ENCODE data around the gene OSBP2. TPM values are rescaled to one million over a fixed set of nuclear protein-coding genes. Genes with fewer than 3 reads are reported as not detected.

The OSBP2 gene
- total and polyA plus RNA-seq, 10 donors = 0.38 to 41.4 (median 6.5) TPM

DNA sequence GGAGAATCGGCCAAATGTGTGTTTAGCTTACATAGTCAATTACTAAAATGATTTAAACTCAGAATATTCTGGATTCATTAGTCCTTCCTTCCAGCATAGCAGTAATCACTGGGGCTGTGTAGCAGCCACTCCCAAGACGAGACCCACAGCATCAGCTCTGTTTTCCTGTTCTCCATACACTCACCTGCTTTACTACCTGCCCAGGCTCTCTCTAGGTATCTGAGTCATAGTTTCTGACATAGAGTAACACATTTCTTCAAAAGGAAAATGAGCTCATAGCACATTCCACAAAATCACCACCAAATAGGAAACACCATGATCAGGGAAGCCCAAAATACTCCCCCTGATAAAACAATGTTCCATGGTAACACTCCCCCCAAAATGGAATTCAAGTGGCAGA is 251.0 kb downstream of the OSBP2 start:
- intact Hi-C loops (cut with DNase I; ENCODE audit: low total_unique reads) = loop anchor here (5.0 kb wide), 1 partner anchor 142 kb away; no protein-coding TSS in a partner anchor
- H3K4me1 ChIP-seq = peaks cover 0 to 30% (median 6%) of the 10 kb centered on the region in 6 donors
- TF ChIP-seq, protein P1, sequence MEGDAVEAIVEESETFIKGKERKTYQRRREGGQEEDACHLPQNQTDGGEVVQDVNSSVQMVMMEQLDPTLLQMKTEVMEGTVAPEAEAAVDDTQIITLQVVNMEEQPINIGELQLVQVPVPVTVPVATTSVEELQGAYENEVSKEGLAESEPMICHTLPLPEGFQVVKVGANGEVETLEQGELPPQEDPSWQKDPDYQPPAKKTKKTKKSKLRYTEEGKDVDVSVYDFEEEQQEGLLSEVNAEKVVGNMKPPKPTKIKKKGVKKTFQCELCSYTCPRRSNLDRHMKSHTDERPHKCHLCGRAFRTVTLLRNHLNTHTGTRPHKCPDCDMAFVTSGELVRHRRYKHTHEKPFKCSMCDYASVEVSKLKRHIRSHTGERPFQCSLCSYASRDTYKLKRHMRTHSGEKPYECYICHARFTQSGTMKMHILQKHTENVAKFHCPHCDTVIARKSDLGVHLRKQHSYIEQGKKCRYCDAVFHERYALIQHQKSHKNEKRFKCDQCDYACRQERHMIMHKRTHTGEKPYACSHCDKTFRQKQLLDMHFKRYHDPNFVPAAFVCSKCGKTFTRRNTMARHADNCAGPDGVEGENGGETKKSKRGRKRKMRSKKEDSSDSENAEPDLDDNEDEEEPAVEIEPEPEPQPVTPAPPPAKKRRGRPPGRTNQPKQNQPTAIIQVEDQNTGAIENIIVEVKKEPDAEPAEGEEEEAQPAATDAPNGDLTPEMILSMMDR (IDR thresholded peaks at IDR 0.05 in 8 of 11, conservative IDR thresholded peaks at IDR 0.05 in 3 of 11) = no peak
- TF ChIP-seq POLR2AphosphoS5 (IDR thresholded peaks at IDR 0.05) (no peak), POLR2A (IDR thresholded peaks at IDR 0.05) (no peak)
- H3K27me3 ChIP-seq (replicated peaks in 1 of 7) = no peaks in the 10 kb centered on the region
- 91 to 97% (median 94%) methylated on average over 2 of the region's 2 CpGs for WGBS, 5 donors
- no peak overlapping the region for H3K4me3 ChIP-seq
- no peak for DNase-seq
- H3K9me3 ChIP-seq = no peaks in the 10 kb centered on the region
- H3K27ac ChIP-seq = no peak overlapping the region
- H3K36me3 ChIP-seq = peaks cover 8 to 100% (median 89%) of the 10 kb centered on the region in 6 donors

DNA sequence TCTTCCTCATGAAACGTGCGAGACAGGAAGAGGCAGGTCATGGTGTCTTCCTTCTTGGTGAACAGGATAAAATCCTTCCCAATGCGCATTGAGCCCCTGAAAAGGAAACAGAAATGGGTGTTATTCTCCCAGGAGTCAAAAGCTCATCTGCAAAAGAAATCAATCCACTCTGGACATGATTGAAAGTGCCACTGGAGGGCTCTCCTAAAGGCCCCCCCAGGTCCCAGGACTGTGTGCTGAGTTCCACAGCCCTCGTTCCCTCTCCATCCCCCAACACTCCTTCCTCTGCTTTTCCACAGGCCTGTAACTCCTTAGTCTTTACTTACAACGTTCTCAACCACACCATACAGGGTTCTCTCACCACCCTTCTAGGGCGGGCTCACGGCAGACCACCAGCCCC is 251.7 kb downstream of the OSBP2 start:
- Histone ChIP-seq H3K9me3 (no peaks in the 10 kb centered on the region), H3K4me3 (no peak overlapping the region), H3K36me3 (peaks cover 8 to 100% (median 82%) of the 10 kb centered on the region in 6 donors), H3K27me3 (replicated peaks in 1 of 7) (no peaks in the 10 kb centered on the region), H3K27ac (no peak overlapping the region), H3K4me1 (peaks cover 0 to 30% (median 6%) of the 10 kb centered on the region in 6 donors)
- TF ChIP-seq POLR2AphosphoS5 (IDR thresholded peaks at IDR 0.05) = no peak
- TF ChIP-seq, protein P1 (IDR thresholded peaks at IDR 0.05 in 8 of 11, conservative IDR thresholded peaks at IDR 0.05 in 3 of 11) = no peak
- TF ChIP-seq POLR2A (IDR thresholded peaks at IDR 0.05) = no peak
- intact Hi-C loops (cut with DNase I; ENCODE audit: low total_unique reads) = loop anchor here (5.0 kb wide), 1 partner anchor 141 kb away; no protein-coding TSS in a partner anchor
- WGBS, 5 donors = 66 to 72% (median 70%) methylated on average over 7 of the region's 7 CpGs
- DNase-seq = no peak

DNA sequence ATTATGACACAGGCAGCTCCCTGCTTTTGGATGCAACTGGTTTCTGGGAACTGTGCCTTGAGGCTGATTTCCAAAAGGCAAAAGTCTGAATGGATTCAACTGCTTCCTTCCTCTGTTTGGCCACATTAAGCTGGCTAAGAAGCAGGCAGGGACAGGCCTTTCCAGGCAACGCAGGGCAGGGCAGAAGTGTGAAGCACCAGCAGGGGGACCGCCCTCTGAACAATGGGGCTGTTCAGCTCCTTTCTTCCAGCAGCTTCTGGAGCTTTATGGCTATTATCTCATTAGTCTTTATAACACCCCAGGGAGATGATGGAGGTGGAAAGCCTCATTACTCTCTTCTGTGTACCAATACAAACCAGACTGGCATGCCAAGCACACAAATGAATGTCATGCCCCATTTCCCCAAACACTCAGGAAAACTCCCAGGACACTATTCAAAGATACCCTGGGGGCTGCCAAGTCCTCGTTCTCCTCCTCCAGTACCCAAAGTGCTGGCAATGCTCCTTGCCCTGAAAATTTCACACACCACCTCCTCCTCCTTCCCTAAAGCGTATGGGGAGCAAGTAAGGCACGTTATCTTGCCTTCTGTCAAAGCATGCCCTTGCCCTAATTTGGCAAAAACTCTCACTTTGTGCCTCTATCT is 252.6 kb downstream of the OSBP2 start:
- no peaks in the 10 kb centered on the region for H3K27me3 ChIP-seq (replicated peaks in 1 of 7)
- peaks cover 8 to 100% (median 72%) of the 10 kb centered on the region in 6 donors for H3K36me3 ChIP-seq
- H3K9me3 ChIP-seq = no peaks in the 10 kb centered on the region
- intact Hi-C loops (cut with DNase I; ENCODE audit: low total_unique reads) = loop anchor here (5.0 kb wide), 1 partner anchor 140 kb away; no protein-coding TSS in a partner anchor
- peaks cover 0 to 35% (median 7%) of the 10 kb centered on the region in 6 donors for H3K4me1 ChIP-seq
- no peak for DNase-seq
- H3K4me3 ChIP-seq = no peak overlapping the region
- no peak overlapping the region for H3K27ac ChIP-seq
- no peak for TF ChIP-seq POLR2A (IDR thresholded peaks at IDR 0.05)
- TF ChIP-seq POLR2AphosphoS5 (IDR thresholded peaks at IDR 0.05) = no peak
- TF ChIP-seq, protein P1 (IDR thresholded peaks at IDR 0.05 in 8 of 11, conservative IDR thresholded peaks at IDR 0.05 in 3 of 11) = no peak
- WGBS, 5 donors = 77 to 92% (median 87%) methylated on average over 5 of the region's 5 CpGs

DNA sequence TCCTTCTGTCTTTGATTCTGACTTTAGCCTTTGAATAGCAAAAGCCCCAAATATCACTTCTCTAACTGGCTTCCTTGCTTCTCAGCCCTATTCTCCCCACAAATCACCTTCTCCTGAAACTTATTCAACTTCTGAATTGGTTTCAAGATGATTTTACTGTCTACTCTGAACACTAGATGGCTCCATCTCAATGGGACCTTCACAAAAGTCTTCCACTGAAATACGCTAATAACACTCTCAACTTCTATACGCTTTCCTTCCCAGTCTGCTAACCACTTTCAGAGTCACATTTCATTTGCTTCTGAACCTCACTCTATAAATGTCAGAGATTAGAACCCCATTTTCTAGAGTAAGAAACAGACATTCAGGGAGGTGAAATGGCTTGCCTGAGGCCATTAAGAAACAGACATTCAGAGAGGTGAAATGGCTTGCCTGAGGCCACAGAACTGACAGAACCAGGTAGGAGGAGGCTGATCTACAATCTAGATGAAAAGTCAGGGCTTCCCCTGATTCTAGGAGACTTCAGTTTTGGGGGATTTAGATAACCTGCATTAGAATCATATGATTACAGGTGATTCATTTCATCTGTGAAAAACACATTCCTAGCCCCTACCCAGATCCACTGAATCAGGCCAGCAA is 253.3 kb downstream of the OSBP2 start:
- no peaks in the 10 kb centered on the region for H3K27me3 ChIP-seq (replicated peaks in 1 of 7)
- 39 to 72% (median 60%) methylated on average over 2 of the region's 2 CpGs for WGBS, 5 donors
- intact Hi-C loops (cut with DNase I; ENCODE audit: low total_unique reads) = loop anchor here (5.0 kb wide), 1 partner anchor 139 kb away; no protein-coding TSS in a partner anchor
- peaks cover 8 to 100% (median 68%) of the 10 kb centered on the region in 6 donors for H3K36me3 ChIP-seq
- peaks cover 0 to 28% (median 7%) of the 10 kb centered on the region in 6 donors for H3K4me1 ChIP-seq
- no peak overlapping the region for H3K4me3 ChIP-seq
- no peak for DNase-seq
- H3K9me3 ChIP-seq = no peaks in the 10 kb centered on the region
- TF ChIP-seq, protein P1 (IDR thresholded peaks at IDR 0.05 in 8 of 11, conservative IDR thresholded peaks at IDR 0.05 in 3 of 11) = peak in 10 of 11 experiments; percentile 15 to 74 (median 49)
- TF ChIP-seq POLR2AphosphoS5 (IDR thresholded peaks at IDR 0.05) = no peak
- H3K27ac ChIP-seq = no peak overlapping the region
